Adrenal gland (tissue), 5 donors: Measurements from ENCODE around the gene S100G.

Experiments
- POLR2A ChIP-seq, 2 donors: fragments of 450-650 bp; IDR thresholded peaks; one replicate each; pipeline ENCODE4 v1.6.1; 2017; ENCODE audit warnings: antibody characterized with exemption in 2 of 2, mild to moderate bottlenecking in 2 of 2, moderate library complexity in 1 of 2
- TF ChIP-seq, protein P1 (sequence below), 6 experiments: fragments of 450-650 bp in 4 of 6; fragments of 200-600 bp in 2 of 6; sonication (generic) in 1 of 6; IDR thresholded peaks; 1 replicate in 5 of 6; 2 replicates in 1 of 6; pipeline versions ENCODE4 v1.5.1 to v1.8.0; 2016 to 2021; ENCODE audit warnings: antibody characterized with exemption in 6 of 6, mild to moderate bottlenecking in 2 of 6, moderate library complexity in 1 of 6
- donor health status: DM: no; HTN: no; CAD: no.

DNA sequence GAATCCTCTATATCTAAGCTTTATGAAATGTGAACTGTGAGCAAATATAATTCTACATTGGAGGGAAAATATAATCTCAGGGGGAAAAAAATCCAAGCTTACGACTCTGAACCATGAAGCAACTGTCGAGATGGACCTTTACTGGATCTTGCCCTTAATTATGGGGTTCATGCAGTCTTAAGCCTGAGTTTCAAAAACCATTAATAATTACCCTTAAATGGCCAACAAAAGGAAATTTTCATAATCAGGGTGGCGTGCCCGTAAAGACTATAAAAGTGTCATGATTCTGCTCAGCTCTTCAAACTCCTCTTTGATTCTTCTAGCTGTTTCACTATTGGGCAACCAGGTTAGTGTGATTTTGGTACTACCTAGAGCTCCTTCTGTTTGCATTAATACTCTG is at the start of gene S100G:
- TF ChIP-seq POLR2A (IDR thresholded peaks at IDR 0.05), result no peak
- TF ChIP-seq, protein P1, sequence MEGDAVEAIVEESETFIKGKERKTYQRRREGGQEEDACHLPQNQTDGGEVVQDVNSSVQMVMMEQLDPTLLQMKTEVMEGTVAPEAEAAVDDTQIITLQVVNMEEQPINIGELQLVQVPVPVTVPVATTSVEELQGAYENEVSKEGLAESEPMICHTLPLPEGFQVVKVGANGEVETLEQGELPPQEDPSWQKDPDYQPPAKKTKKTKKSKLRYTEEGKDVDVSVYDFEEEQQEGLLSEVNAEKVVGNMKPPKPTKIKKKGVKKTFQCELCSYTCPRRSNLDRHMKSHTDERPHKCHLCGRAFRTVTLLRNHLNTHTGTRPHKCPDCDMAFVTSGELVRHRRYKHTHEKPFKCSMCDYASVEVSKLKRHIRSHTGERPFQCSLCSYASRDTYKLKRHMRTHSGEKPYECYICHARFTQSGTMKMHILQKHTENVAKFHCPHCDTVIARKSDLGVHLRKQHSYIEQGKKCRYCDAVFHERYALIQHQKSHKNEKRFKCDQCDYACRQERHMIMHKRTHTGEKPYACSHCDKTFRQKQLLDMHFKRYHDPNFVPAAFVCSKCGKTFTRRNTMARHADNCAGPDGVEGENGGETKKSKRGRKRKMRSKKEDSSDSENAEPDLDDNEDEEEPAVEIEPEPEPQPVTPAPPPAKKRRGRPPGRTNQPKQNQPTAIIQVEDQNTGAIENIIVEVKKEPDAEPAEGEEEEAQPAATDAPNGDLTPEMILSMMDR (IDR thresholded peaks at IDR 0.05), result no peak
